GM12878 (cell line): ENCODE measurements around the gene C17orf50.
"Not testable (repeated sequence)": the region's sequence is repeated elsewhere in the genome, so short reads cannot be mapped to it uniquely, and the experiment has no call there.

Experiments used
- KDM1A ChIP-seq: fragments of 200-600 bp; sonication (generic); IDR thresholded peaks from 2 replicates; pipeline ENCODE4 v1.6.1; 2016; ENCODE audit warnings: borderline replicate concordance
- ZNF622 ChIP-seq: fragments of 450-650 bp; IDR thresholded peaks from 2 replicates; pipeline ENCODE4 v1.6.1; 2017; ENCODE audit warnings: mild to moderate bottlenecking, inconsistent platforms
- TF ChIP-seq, protein P1 (sequence below): IDR thresholded peaks from 2 replicates; pipeline ENCODE4 v1.6.1; 2012; ENCODE audit warnings: mild to moderate bottlenecking, low read depth, low read length
- TF ChIP-seq, protein P2 (sequence below), 3 experiments: IDR thresholded peaks in 2 of 3; conservative IDR thresholded peaks in 1 of 3; 2 replicates each; pipeline ENCODE4 v1.5.1; 2011; ENCODE audit warnings: low read depth in 3 of 3, low read length in 3 of 3, mild to moderate bottlenecking in 3 of 3, control low read depth in 2 of 3, moderate library complexity in 2 of 3, inconsistent platforms in 1 of 3, mixed read lengths in 1 of 3; ENCODE audit not compliant: control insufficient read depth in 2 of 3, insufficient read depth in 1 of 3; ENCODE audit errors: extremely low read depth in 1 of 3

DNA sequence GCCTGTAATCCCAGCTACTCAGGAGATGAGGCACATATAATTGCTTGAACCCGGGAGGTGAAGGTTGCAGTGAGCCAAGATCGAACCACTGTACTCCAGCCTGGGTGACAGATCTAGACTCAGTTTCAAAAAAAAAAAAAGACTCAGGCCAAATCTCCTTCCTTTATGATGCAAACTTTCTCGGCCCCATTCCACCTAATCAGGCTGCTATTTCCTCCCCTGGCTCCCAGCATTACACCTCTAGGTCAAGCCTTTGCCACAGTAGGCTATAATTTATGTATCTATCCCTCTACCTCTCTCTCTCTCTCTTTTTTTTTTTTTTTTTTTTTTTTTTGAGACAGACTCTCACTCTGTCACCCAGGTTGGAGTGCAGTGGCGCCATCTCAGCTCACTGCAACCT is 9.1 kb upstream of the C17orf50 start:
- TF ChIP-seq KDM1A, ZNF622: not testable (repeated sequence)
- TF ChIP-seq, protein P1, sequence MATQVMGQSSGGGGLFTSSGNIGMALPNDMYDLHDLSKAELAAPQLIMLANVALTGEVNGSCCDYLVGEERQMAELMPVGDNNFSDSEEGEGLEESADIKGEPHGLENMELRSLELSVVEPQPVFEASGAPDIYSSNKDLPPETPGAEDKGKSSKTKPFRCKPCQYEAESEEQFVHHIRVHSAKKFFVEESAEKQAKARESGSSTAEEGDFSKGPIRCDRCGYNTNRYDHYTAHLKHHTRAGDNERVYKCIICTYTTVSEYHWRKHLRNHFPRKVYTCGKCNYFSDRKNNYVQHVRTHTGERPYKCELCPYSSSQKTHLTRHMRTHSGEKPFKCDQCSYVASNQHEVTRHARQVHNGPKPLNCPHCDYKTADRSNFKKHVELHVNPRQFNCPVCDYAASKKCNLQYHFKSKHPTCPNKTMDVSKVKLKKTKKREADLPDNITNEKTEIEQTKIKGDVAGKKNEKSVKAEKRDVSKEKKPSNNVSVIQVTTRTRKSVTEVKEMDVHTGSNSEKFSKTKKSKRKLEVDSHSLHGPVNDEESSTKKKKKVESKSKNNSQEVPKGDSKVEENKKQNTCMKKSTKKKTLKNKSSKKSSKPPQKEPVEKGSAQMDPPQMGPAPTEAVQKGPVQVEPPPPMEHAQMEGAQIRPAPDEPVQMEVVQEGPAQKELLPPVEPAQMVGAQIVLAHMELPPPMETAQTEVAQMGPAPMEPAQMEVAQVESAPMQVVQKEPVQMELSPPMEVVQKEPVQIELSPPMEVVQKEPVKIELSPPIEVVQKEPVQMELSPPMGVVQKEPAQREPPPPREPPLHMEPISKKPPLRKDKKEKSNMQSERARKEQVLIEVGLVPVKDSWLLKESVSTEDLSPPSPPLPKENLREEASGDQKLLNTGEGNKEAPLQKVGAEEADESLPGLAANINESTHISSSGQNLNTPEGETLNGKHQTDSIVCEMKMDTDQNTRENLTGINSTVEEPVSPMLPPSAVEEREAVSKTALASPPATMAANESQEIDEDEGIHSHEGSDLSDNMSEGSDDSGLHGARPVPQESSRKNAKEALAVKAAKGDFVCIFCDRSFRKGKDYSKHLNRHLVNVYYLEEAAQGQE = not testable (repeated sequence)
- TF ChIP-seq, protein P2, sequence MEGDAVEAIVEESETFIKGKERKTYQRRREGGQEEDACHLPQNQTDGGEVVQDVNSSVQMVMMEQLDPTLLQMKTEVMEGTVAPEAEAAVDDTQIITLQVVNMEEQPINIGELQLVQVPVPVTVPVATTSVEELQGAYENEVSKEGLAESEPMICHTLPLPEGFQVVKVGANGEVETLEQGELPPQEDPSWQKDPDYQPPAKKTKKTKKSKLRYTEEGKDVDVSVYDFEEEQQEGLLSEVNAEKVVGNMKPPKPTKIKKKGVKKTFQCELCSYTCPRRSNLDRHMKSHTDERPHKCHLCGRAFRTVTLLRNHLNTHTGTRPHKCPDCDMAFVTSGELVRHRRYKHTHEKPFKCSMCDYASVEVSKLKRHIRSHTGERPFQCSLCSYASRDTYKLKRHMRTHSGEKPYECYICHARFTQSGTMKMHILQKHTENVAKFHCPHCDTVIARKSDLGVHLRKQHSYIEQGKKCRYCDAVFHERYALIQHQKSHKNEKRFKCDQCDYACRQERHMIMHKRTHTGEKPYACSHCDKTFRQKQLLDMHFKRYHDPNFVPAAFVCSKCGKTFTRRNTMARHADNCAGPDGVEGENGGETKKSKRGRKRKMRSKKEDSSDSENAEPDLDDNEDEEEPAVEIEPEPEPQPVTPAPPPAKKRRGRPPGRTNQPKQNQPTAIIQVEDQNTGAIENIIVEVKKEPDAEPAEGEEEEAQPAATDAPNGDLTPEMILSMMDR (IDR thresholded peaks at IDR 0.05 in 2 of 3, conservative IDR thresholded peaks at IDR 0.05 in 1 of 3; ENCODE audit: control insufficient read depth in 2 of 3, extremely low read depth in 1 of 3, insufficient read depth in 1 of 3, low read depth in 3 of 3, low read length in 3 of 3) = not testable (repeated sequence)
